ENCODE results near the gene KPNA6.

- TF ChIP-seq USF1 (CRISPR knock-in tag; IDR thresholded peaks at IDR 0.05) = no peak
- TF ChIP-seq YY1 (IDR thresholded peaks at IDR 0.05; ENCODE audit: borderline replicate concordance in 1 of 3, control insufficient read depth in 1 of 3, extremely low read depth in 1 of 3, insufficient read depth in 3 of 3, insufficient read length in 1 of 3, insufficient replicate concordance in 2 of 3, low read depth in 1 of 3, low read length in 2 of 3) = no peak
- TF ChIP-seq GABPB1 (CRISPR knock-in tag; IDR thresholded peaks at IDR 0.05) = no peak
- no peak for TF ChIP-seq TEAD4 (IDR thresholded peaks at IDR 0.05; ENCODE audit: low read length)
- TF ChIP-seq TEAD4 (CRISPR knock-in tag; IDR thresholded peaks at IDR 0.05; ENCODE audit: borderline replicate concordance) = no peak
Measured at GRCh38 chr1:32082022-32082421, 25.8 kb upstream of the KPNA6 start.
